HCT116 (cell line): Measurements from ENCODE around the gene DNAH10. TPM values are rescaled to one million over a fixed set of nuclear protein-coding genes. Genes with fewer than 3 reads are reported as not detected.

Experiments
- ATAC-seq: fragments of 200-7000 bp; cut with Tn5 transposase; 2 replicates; pipeline ENCODE4 v1.9.1; 2020; ENCODE audit warnings: mild to moderate bottlenecking, moderate library complexity
- BruUV-seq: library from RNA; stranded (reverse); fragments of 400-500 nt; replicated peaks from 2 replicates; lab custom pipeline; 2021; lab: Mats Ljungman, UMichigan
- CTCF ChIA-PET: fragments of 300-600 bp; sonication (Branson Sonifier 250); formaldehyde crosslinking; loops from one replicate; lab custom pipeline; 2021; ENCODE audit warnings: antibody characterized with exemption; lab: Charles Lee
- POLR2A ChIA-PET: fragments of 300-600, 350-600 bp; sonication (Branson Sonifier 250); formaldehyde crosslinking; loops from one replicate; lab custom pipeline; 2021; ENCODE audit warnings: antibody characterized with exemption; lab: Charles Lee
- RAD21 ChIA-PET, 2 experiments: fragments of 300-600 bp; sonication (Branson Sonifier 250); formaldehyde crosslinking; loops; one replicate each; lab custom pipeline; 2023; ENCODE audit warnings: low total read pairs in 2 of 2; ENCODE audit not compliant: uncharacterized antibody in 2 of 2, unreplicated experiment in 2 of 2, low non-redundant PET in 1 of 2; lab: Charles Lee
- DNase-seq: peaks from one replicate; pipeline ENCODE4 v3.0.0-alpha.2; 2010; ENCODE audit warnings: low read depth, low spot score
- H2AFZ ChIP-seq: fragments of 200-600 bp; shearing (Covaris generic), sonication (generic); 2 replicates; pipeline ENCODE4 v1.6.1; 2017; ENCODE audit warnings: low read depth, mixed run types, mixed read lengths, antibody characterized with exemption, low read length; ENCODE audit not compliant: poor library complexity, severe bottlenecking
- H3K27ac ChIP-seq: 2 replicates; pipeline ENCODE4 v1.5.1; 2012; ENCODE audit warnings: low read depth, low read length
- H3K27me3 ChIP-seq: fragments of 200-600 bp; sonication (generic); 2 replicates; pipeline ENCODE4 v1.6.1; 2016; ENCODE audit warnings: mixed run types, low read length, mixed read lengths; ENCODE audit not compliant: insufficient read depth
- H3K36me3 ChIP-seq, 2 experiments: fragments of 200-500 bp in 1 of 2; fragments of 200-600 bp in 1 of 2; sonication (Bioruptor generic) in 1 of 2; sonication (generic) in 1 of 2; 2 replicates each; pipeline versions ENCODE4 v1.5.1 to v1.6.1; 2014 to 2016; ENCODE audit warnings: low read length in 2 of 2, inconsistent platforms in 1 of 2, mixed read lengths in 1 of 2, mixed run types in 1 of 2; ENCODE audit not compliant: insufficient read depth in 2 of 2, control insufficient read depth in 1 of 2
- H3K4me1 ChIP-seq, 2 experiments: fragments of 200-600 bp in 1 of 2; sonication (generic) in 1 of 2; 2 replicates each; pipeline versions ENCODE4 v1.5.1 to v1.6.1; 2012 to 2017; ENCODE audit warnings: low read length in 2 of 2, inconsistent platforms in 1 of 2, mild to moderate bottlenecking in 1 of 2, mixed read lengths in 1 of 2, mixed run types in 1 of 2, moderate library complexity in 1 of 2; ENCODE audit not compliant: insufficient read depth in 2 of 2, control insufficient read depth in 1 of 2
- H3K4me2 ChIP-seq: fragments of 200-600 bp; sonication (generic); 2 replicates; pipeline ENCODE4 v1.6.1; 2017; ENCODE audit warnings: mixed run types, low read length, mixed read lengths
- H3K4me3 ChIP-seq, 2 experiments: fragments of 200-600 bp in 1 of 2; sonication (generic) in 1 of 2; replicated peaks in 1 of 2; 2 replicates each; pipeline ENCODE4 v1.5.1; 2011 to 2016; ENCODE audit warnings: low read length in 2 of 2, control low read depth in 1 of 2, low read depth in 1 of 2, mild to moderate bottlenecking in 1 of 2, mixed read lengths in 1 of 2, mixed run types in 1 of 2
- H3K79me2 ChIP-seq: fragments of 200-600 bp; sonication (generic); 2 replicates; pipeline ENCODE4 v1.6.1; 2017; ENCODE audit warnings: mild to moderate bottlenecking, mixed run types, low read length, moderate library complexity, mixed read lengths; ENCODE audit not compliant: insufficient read depth
- H3K9ac ChIP-seq: fragments of 200-600 bp; sonication (generic); 2 replicates; pipeline ENCODE4 v1.6.1; 2016; ENCODE audit warnings: low read length, mixed read lengths
- H3K9me2 ChIP-seq: fragments of 200-600 bp; sonication (generic), shearing (Covaris generic); 2 replicates; pipeline ENCODE4 v1.6.1; 2017; ENCODE audit warnings: mixed run types, mild to moderate bottlenecking, moderate library complexity; ENCODE audit not compliant: insufficient read depth
- H3K9me3 ChIP-seq, 2 experiments: fragments of 200-500 bp in 1 of 2; fragments of 200-600 bp in 1 of 2; sonication (Bioruptor generic) in 1 of 2; sonication (generic) in 1 of 2; 2 replicates each; pipeline ENCODE4 v1.6.1; 2014 to 2017; ENCODE audit warnings: low read length in 2 of 2, mixed read lengths in 2 of 2, inconsistent platforms in 1 of 2, low read depth in 1 of 2, mild to moderate bottlenecking in 1 of 2, mixed run types in 1 of 2, moderate library complexity in 1 of 2; ENCODE audit not compliant: control insufficient read depth in 1 of 2, insufficient read depth in 1 of 2
- H4K20me1 ChIP-seq: fragments of 200-600 bp; sonication (generic), shearing (Covaris generic); 2 replicates; pipeline ENCODE4 v1.6.1; 2017; ENCODE audit warnings: mixed run types, mild to moderate bottlenecking, moderate library complexity; ENCODE audit not compliant: insufficient read depth
- ATF3 ChIP-seq: IDR thresholded peaks from 2 replicates; pipeline ENCODE4 v1.6.1; 2012
- CTCF ChIP-seq, 3 experiments: fragments of 200-600 bp in 1 of 3; sonication (generic) in 1 of 3; IDR thresholded peaks in 2 of 3; conservative IDR thresholded peaks in 1 of 3; 2 replicates each; pipeline ENCODE4 v1.5.1; 2012 to 2017; ENCODE audit warnings: low read depth in 2 of 3, low read length in 2 of 3, antibody characterized with exemption in 1 of 3, borderline replicate concordance in 1 of 3, control low read depth in 1 of 3, mild to moderate bottlenecking in 1 of 3, mixed read lengths in 1 of 3, mixed run types in 1 of 3, moderate library complexity in 1 of 3; ENCODE audit not compliant: insufficient read depth in 1 of 3
- EGR1 ChIP-seq: IDR thresholded peaks from 2 replicates; pipeline ENCODE4 v1.6.1; 2012; ENCODE audit warnings: low read depth
- EZH2 ChIP-seq: fragments of 200-600 bp; sonication (generic); IDR thresholded peaks from 2 replicates; pipeline ENCODE4 v1.6.1; 2017; ENCODE audit warnings: antibody characterized with exemption, mixed run types
- JUND ChIP-seq: IDR thresholded peaks from 2 replicates; pipeline ENCODE4 v1.6.1; 2012
- MAX ChIP-seq: IDR thresholded peaks from 2 replicates; pipeline ENCODE4 v1.6.1; 2012
- POLR2A ChIP-seq: IDR thresholded peaks from 2 replicates; pipeline ENCODE4 v1.7.0; 2011; ENCODE audit warnings: borderline replicate concordance; ENCODE audit not compliant: insufficient read depth, insufficient read length; ENCODE audit errors: extremely low read depth
- POLR2AphosphoS5 ChIP-seq: IDR thresholded peaks from 2 replicates; pipeline ENCODE4 v1.6.1; 2011; ENCODE audit warnings: mild to moderate bottlenecking, low read depth, low read length, moderate library complexity
- RAD21 ChIP-seq: IDR thresholded peaks from 2 replicates; pipeline ENCODE4 v1.6.1; 2012; ENCODE audit warnings: low read depth, mild to moderate bottlenecking
- REST ChIP-seq: IDR thresholded peaks from 2 replicates; pipeline ENCODE4 v1.6.1; 2012; ENCODE audit warnings: low read depth
- SIN3A ChIP-seq: IDR thresholded peaks from 2 replicates; pipeline ENCODE4 v1.6.1; 2012; ENCODE audit warnings: low read depth
- SP1 ChIP-seq: IDR thresholded peaks from 2 replicates; pipeline ENCODE4 v1.6.1; 2012; ENCODE audit warnings: low read depth
- TCF7L2 ChIP-seq: IDR thresholded peaks from 2 replicates; pipeline ENCODE4 v1.7.0; 2011; ENCODE audit warnings: borderline replicate concordance, inconsistent platforms; ENCODE audit not compliant: insufficient read depth, insufficient read length; ENCODE audit errors: extremely low read depth
- ZNF274 ChIP-seq: fragments of 200-500 bp; sonication (Bioruptor generic); IDR thresholded peaks from 2 replicates; pipeline ENCODE4 v1.6.1; 2014; ENCODE audit warnings: mild to moderate bottlenecking, low read depth, low read length, inconsistent platforms
- intact Hi-C: fragments of 100-400 bp; cut with micrococcal nuclease; formaldehyde crosslinking; loops from 2 replicates; pipeline ENCODE4 v1.10.0; 2022
- total RNA-seq: library from RNA; stranded (reverse); gene quantifications from one replicate; pipeline ENCODE4 v1.2.1, GENCODE V29; 2021; ENCODE audit not compliant: unreplicated experiment

DNAH10 gene
- total RNA-seq, 1 experiment from 2014 or later = 1.3 TPM

DNA sequence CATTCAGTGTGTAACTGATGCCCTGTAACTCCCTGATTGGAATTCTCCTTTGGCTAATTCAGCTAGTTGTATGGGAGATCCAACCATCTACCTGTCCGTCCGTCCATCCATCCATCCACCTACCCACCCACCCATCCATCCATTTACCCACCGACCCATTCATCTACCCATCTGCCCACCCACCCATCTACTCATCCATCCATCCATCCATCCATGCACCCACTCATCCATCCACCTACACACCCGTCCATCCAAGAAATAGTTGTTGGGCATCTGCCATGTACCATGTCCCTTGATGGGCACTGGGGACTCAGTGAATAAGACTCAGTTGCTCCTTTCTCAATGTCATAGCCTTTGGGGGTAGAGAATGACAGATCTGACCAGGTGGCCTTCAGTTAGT lies 162.4 kb downstream of the DNAH10 start (continued):
- TF ChIP-seq RAD21 = no peak
- TF ChIP-seq CTCF (IDR thresholded peaks at IDR 0.05 in 2 of 3, conservative IDR thresholded peaks at IDR 0.05 in 1 of 3; ENCODE audit: borderline replicate concordance in 1 of 3, insufficient read depth in 1 of 3, low read depth in 2 of 3, low read length in 2 of 3) = no peak
- no peak for TF ChIP-seq ATF3
- TF ChIP-seq EGR1 = no peak
- TF ChIP-seq EZH2 = no peak

GRCh38 chr12:123928274-123928865 lies 166.3 kb downstream of the DNAH10 start:
- intact Hi-C loops = no loop called here
- CTCF ChIA-PET = no interaction called here
- no peak overlapping the region for H2AFZ ChIP-seq
- H3K4me1 ChIP-seq = no peaks in the 10 kb centered on the region
- no peak for DNase-seq
- no peaks in the 10 kb centered on the region for H3K9me2 ChIP-seq
- BruUV-seq = no TSS peak
- H4K20me1 ChIP-seq = no peaks in the 10 kb centered on the region
- H3K4me2 ChIP-seq = no peak overlapping the region
- no peak for ATAC-seq
- TF ChIP-seq EZH2 (no peak), POLR2A (no peak), ZNF274 (no peak), REST (no peak), POLR2AphosphoS5 (no peak), ATF3 (no peak), SIN3A (no peak), CTCF (IDR thresholded peaks at IDR 0.05 in 2 of 3, conservative IDR thresholded peaks at IDR 0.05 in 1 of 3; ENCODE audit: borderline replicate concordance in 1 of 3, insufficient read depth in 1 of 3, low read depth in 2 of 3, low read length in 2 of 3) (no peak), TCF7L2 (no peak), SP1 (no peak), JUND (no peak), MAX (no peak), RAD21 (no peak; the same call in 1 of the 2 replicates)
- no peaks in the 10 kb centered on the region for H3K36me3 ChIP-seq
- H3K27ac ChIP-seq = no peak overlapping the region
- H3K4me3 ChIP-seq = no peak overlapping the region
- RAD21 ChIA-PET = no interaction called here
- no peak overlapping the region for H3K9ac ChIP-seq
- H3K27me3 ChIP-seq = no peaks in the 10 kb centered on the region
- H3K9me3 ChIP-seq = no peaks in the 10 kb centered on the region
- H3K79me2 ChIP-seq = no peaks in the 10 kb centered on the region
- POLR2A ChIA-PET = no interaction called here
